Fibroblast of villous mesenchyme (primary cell): ENCODE measurements around the gene ARHGAP6. TPM values are rescaled to one million over a fixed set of nuclear protein-coding genes. Genes with fewer than 3 reads are reported as not detected.
"Not testable (repeated sequence)": the region's sequence is repeated elsewhere in the genome, so short reads cannot be mapped to it uniquely, and the experiment has no call there.

Source experiments
- DNase-seq: peaks from one replicate; pipeline ENCODE4 v3.0.0-alpha.2; 2010; ENCODE audit warnings: low read depth
- H3K4me3 ChIP-seq: 2 replicates; pipeline ENCODE4 v1.5.1; 2011; ENCODE audit warnings: low read depth, mild to moderate bottlenecking, low read length
- total RNA-seq: library from RNA; depleted of rRNA; stranded (reverse); fragments of >200 nt; gene quantifications from 2 replicates; pipeline ENCODE4 v1.2.3, GENCODE V29; 2012
- TF ChIP-seq, protein P1 (sequence below): IDR thresholded peaks from 2 replicates; pipeline ENCODE4 v1.5.1; 2012; ENCODE audit warnings: low read depth, mild to moderate bottlenecking, low read length; ENCODE audit not compliant: insufficient read depth

Gene ARHGAP6
- total RNA-seq, 1 donor = 1.7 TPM

GRCh38 chrX:11589641-11590040 is 76.1 kb downstream of the ARHGAP6 start:
- H3K4me3 ChIP-seq = no peak overlapping the region
- TF ChIP-seq, protein P1, sequence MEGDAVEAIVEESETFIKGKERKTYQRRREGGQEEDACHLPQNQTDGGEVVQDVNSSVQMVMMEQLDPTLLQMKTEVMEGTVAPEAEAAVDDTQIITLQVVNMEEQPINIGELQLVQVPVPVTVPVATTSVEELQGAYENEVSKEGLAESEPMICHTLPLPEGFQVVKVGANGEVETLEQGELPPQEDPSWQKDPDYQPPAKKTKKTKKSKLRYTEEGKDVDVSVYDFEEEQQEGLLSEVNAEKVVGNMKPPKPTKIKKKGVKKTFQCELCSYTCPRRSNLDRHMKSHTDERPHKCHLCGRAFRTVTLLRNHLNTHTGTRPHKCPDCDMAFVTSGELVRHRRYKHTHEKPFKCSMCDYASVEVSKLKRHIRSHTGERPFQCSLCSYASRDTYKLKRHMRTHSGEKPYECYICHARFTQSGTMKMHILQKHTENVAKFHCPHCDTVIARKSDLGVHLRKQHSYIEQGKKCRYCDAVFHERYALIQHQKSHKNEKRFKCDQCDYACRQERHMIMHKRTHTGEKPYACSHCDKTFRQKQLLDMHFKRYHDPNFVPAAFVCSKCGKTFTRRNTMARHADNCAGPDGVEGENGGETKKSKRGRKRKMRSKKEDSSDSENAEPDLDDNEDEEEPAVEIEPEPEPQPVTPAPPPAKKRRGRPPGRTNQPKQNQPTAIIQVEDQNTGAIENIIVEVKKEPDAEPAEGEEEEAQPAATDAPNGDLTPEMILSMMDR = no peak
- peak; percentile 62 for DNase-seq

GRCh38 chrX:11588097-11588496 is 77.6 kb downstream of the ARHGAP6 start:
- no peak for DNase-seq
- no peak overlapping the region for H3K4me3 ChIP-seq
- TF ChIP-seq, protein P1 = no peak

DNA sequence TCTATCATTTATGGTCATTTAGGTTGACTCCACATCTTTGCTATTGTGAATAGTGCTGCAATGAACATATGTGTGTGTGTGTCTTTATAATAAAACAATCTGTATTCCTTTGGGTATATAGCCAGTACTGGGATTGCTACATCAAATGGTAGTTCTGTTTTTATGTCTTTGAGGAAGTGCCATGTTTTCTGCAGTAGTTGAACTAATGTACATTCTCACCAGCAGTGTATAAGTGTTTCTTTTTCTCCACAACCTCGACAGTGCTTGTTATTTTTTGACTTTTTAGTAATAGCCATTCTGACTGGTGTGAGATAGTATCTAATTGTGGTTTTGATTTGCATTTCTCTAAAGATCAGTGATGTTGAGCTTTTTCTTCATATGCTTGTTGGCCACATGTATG is 80.5 kb downstream of the ARHGAP6 start:
- TF ChIP-seq, protein P1 = no peak
- no peak overlapping the region for H3K4me3 ChIP-seq
- no peak for DNase-seq

- no peak overlapping the region for H3K4me3 ChIP-seq
- no peak for DNase-seq
- TF ChIP-seq, protein P1 = no peak
Observed at GRCh38 chrX:11580789-11581188, 84.9 kb downstream of the ARHGAP6 start.

DNA sequence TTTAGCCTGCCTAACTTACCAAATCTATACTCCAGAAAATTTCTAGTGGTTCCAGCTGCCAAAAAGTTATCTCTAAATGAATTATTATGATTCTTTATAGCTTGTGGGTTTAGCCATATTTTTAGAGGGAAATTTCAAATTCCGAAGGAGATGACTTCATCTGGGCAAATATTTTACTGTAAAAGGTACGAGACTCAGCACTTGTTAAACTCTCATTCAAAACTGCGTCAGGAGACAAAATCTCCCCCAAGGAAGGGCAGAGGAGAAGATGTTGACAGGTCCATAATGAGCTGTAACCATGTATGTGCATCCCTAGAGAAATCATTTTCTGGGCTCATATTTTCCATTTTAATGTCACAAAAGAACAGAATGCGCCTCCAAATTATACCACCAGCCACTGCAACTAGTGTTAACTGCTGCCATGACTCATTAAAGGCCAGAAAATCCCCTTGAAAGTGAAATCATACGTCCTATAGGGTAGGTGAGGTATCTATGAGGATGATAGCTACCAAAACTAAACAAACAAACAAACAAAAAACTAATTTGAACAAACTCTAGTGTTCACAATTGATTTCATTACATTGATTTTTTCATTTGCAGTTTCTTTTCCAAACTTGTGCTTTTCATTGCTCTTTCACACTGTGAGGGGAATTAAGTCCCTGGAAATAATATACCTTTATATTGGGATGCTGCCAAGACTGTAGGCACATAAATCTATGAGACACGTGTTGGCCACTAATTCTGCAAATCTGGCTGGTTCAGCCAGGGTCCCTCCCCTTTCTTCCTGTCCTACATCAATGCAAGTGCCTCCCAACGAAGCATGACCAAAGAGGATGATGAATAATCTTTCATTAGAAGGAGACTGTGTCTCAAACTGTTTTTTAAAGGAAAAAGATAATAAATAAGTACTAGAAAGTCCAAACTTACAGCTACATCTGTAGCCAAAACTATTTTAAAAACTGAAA is 85.8 kb downstream of the ARHGAP6 start:
- DNase-seq = no peak
- no peak overlapping the region for H3K4me3 ChIP-seq
- TF ChIP-seq, protein P1 = no peak

DNA sequence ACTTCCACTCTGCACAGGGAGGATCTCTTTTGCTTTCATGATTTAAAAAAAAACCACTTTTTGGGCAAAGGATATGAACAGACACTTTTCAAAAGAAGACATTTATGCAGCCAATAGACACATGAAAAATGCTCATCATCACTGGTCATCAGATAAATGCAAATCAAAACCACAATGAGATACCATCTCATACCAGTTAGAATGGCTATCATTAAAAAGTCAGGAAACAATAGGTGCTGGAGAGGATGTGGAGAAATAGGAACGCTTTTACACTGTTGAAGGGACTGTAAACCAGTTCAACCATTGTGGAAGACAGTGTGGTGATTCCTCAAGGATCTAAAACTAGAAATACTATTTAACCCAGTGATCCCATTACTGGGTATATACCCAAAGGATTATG is 87.4 kb downstream of the ARHGAP6 start:
- DNase-seq, H3K4me3 ChIP-seq: not testable (repeated sequence)

GRCh38 chrX:11577603-11578002 is 88.1 kb downstream of the ARHGAP6 start:
- no peak for DNase-seq
- H3K4me3 ChIP-seq = no peak overlapping the region
- TF ChIP-seq, protein P1 = no peak
